ENCODE results near the gene PADI3.
"Not testable (repeated sequence)": the region's sequence is repeated elsewhere in the genome, so short reads cannot be mapped to it uniquely, and the experiment has no call there.

The PADI3 gene

DNA sequence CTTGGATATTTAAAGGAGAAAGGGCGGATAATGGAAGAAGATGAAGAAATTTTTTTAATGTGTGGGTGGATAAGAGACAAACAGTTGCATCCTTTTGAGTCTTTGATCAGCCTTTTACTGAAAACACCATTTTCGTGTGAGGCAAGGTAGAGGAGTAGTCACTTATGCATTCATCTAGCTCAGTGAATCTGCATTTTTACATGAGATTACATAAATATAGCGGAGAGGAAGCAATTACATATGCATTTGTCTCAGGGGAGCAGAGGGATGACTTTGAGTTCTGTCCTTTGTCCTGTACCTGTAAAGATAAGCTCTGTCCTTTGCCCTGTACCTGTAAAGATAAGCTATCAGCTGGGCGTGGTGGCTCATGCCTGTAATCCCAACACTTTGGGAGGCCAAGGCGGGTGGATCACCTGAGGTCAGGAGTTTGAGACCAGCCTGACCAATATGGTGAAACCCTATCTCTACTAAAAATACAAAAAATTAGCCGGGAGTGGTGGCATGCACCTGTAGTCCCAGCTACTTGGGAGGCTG is 73.0 kb downstream of the PADI3 start:
- in situ Hi-C loops (cut with MboI; ENCODE audit: low sequenced_read_pairs) = not testable (repeated sequence)

DNA sequence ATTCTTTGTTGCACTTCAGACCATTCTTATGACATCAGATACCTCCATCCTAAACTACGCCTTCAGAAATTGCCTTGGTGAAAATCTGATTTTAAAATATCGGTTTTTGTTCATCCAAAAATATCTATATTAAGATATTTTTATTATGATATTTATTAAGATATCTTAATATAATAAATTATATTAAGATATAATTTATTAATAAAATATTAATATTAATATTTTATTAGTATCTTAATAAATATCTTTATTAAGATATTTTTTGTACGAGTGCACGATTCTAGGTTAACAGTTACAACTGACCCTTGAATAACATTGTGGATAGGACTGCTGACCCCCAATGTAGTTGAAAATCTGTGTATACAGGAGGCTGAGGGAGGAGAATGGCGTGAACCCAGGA is 80.0 kb downstream of the PADI3 start:
- in situ Hi-C loops (cut with MboI; ENCODE audit: low sequenced_read_pairs) = no loop called here

DNA sequence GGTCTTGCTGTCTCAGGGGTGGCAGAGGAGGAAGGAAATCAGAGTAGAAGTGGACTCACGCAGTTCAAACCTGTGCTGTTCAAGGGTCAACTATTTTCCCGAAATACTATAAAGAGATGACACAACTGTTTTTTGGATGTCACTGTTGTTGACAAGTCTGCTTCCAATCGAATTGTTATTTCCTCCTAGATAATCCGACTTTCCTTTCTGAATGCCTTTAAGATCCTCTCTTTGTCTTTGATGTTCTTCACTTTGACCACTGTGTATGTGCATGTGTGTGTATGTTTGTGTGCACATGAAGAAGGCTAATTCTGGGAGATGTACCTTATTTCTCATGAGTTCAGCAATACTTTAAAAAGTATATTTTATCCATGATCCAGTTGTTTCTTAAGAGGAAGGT is 80.7 kb downstream of the PADI3 start:
- in situ Hi-C loops (cut with MboI; ENCODE audit: low sequenced_read_pairs) = no loop called here

DNA sequence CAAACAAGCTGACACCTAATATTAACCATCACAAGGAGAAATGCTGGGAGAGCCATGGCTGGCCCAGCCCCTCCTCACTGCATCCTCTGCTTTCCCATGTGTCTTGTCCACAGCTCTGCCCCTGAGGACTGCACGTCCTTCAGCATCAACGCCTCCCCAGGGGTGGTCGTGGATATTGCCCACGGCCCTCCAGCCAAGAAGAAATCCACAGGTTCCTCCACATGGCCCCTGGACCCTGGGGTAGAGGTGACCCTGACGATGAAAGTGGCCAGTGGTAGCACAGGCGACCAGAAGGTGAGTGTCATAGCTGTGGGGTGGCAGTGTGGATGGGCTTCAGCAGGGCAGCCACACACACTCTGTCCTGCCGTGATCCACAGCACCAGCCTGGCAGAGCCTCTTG is 82.0 kb downstream of the PADI3 start:
- in situ Hi-C loops (cut with MboI; ENCODE audit: low sequenced_read_pairs) = no loop called here

DNA sequence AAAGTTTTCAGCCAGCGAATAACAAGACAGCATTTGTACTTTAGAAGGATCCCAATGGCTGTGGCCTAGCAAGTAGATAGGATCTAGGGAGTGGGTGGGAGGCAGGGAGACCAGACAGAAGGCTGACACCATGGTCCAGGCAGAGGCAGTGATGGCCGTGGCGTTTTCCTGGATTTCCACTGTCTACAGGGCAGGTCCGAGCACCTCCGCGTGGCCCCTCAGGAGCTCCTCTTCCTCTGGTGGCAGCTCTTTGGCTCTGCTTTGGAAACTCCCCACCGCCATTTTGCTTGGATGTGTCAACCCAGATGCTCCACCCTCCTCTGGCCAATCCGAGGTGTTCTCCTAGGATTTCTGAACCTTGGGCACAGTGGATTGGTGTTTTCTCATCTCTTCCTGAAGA is 84.2 kb downstream of the PADI3 start:
- in situ Hi-C loops (cut with MboI; ENCODE audit: low sequenced_read_pairs) = no loop called here
